ENCODE data around the gene SLC27A6. TPM values are rescaled to one million over a fixed set of nuclear protein-coding genes. Genes with fewer than 3 reads are reported as not detected.

Gene SLC27A6
- total RNA-seq, 1 donor from 2014 or later = 7.4 TPM

- no peaks in the 10 kb centered on the region for H3K36me3 ChIP-seq
- TF ChIP-seq CTCF (IDR thresholded peaks at IDR 0.05) = no peak
- TF ChIP-seq EZH2phosphoT487 (IDR thresholded peaks at IDR 0.05) = no peak
- TF ChIP-seq EZH2 (IDR thresholded peaks at IDR 0.05) = no peak
- H3K9me3 ChIP-seq (ENCODE audit: low read depth) = no peaks in the 10 kb centered on the region
- peaks cover 8% of the 10 kb centered on the region for H3K27me3 Mint-ChIP-seq (ENCODE audit: insufficient read depth, low read depth)
- H4K20me1 ChIP-seq (ENCODE audit: low read depth) = no peaks in the 10 kb centered on the region
- H3K9ac ChIP-seq = no peak overlapping the region
- H2AFZ ChIP-seq (replicated peaks) = peak overlapping the region; percentile 94
- no peaks in the 10 kb centered on the region for H3F3A ChIP-seq (ENCODE audit: low read depth)
- H3K4me2 ChIP-seq = peak overlapping the region; percentile 90
- no peak overlapping the region for H3K27ac ChIP-seq
- H3K4me3 ChIP-seq = peak overlapping the region; percentile 64
- peaks cover 43% of the 10 kb centered on the region for H3K27me3 ChIP-seq
- no peak overlapping the region for H3K27ac Mint-ChIP-seq
- H3K36me3 Mint-ChIP-seq = no peaks in the 10 kb centered on the region
- peak overlapping the region; percentile 77 for H3K4me3 Mint-ChIP-seq
- H3K4me1 Mint-ChIP-seq = peaks cover 3% of the 10 kb centered on the region
- no peak for DNase-seq (ENCODE audit: low spot score)
- peaks cover 10% of the 10 kb centered on the region for H3K9me3 Mint-ChIP-seq
- H3K4me1 ChIP-seq = peaks cover 5% of the 10 kb centered on the region
- H3K79me2 ChIP-seq (ENCODE audit: low read depth) = no peaks in the 10 kb centered on the region
Observed at GRCh38 chr5:128965638-128966302, 482 bp downstream of the SLC27A6 start.

GRCh38 chr5:128966375-128966774, 1.1 kb downstream of the SLC27A6 start:
- peaks cover 43% of the 10 kb centered on the region for H3K27me3 ChIP-seq
- DNase-seq (ENCODE audit: low spot score) = no peak
- H4K20me1 ChIP-seq (ENCODE audit: low read depth) = no peaks in the 10 kb centered on the region
- H3K4me3 ChIP-seq = peak overlapping the region; percentile 64
- H3K79me2 ChIP-seq (ENCODE audit: low read depth) = no peaks in the 10 kb centered on the region
- no peaks in the 10 kb centered on the region for H3F3A ChIP-seq (ENCODE audit: low read depth)
- no peak overlapping the region for H3K4me2 ChIP-seq
- no peak for TF ChIP-seq EZH2phosphoT487 (IDR thresholded peaks at IDR 0.05)
- TF ChIP-seq CTCF (IDR thresholded peaks at IDR 0.05) = peak; percentile 19
- H3K4me3 Mint-ChIP-seq = peak overlapping the region; percentile 77
- no peaks in the 10 kb centered on the region for H3K36me3 Mint-ChIP-seq
- peaks cover 5% of the 10 kb centered on the region for H3K4me1 ChIP-seq
- H3K9me3 Mint-ChIP-seq = peaks cover 5% of the 10 kb centered on the region
- peaks cover 3% of the 10 kb centered on the region for H3K4me1 Mint-ChIP-seq
- no peak overlapping the region for H2AFZ ChIP-seq (replicated peaks)
- no peak overlapping the region for H3K9ac ChIP-seq
- H3K27ac Mint-ChIP-seq = no peak overlapping the region
- no peaks in the 10 kb centered on the region for H3K9me3 ChIP-seq (ENCODE audit: low read depth)
- H3K27me3 Mint-ChIP-seq (ENCODE audit: insufficient read depth, low read depth) = peaks cover 8% of the 10 kb centered on the region
- H3K36me3 ChIP-seq = no peaks in the 10 kb centered on the region
- H3K27ac ChIP-seq = no peak overlapping the region

GRCh38 chr5:128966846-128967245, 1.6 kb downstream of the SLC27A6 start:
- H3K27ac ChIP-seq = no peak overlapping the region
- TF ChIP-seq EZH2 (IDR thresholded peaks at IDR 0.05) (no peak), EZH2phosphoT487 (IDR thresholded peaks at IDR 0.05) (no peak), CTCF (IDR thresholded peaks at IDR 0.05) (no peak)
- H3K9ac ChIP-seq = no peak overlapping the region
- H3K27me3 Mint-ChIP-seq (ENCODE audit: insufficient read depth, low read depth) = peaks cover 8% of the 10 kb centered on the region
- H3K4me1 ChIP-seq = peaks cover 5% of the 10 kb centered on the region
- DNase-seq (ENCODE audit: low spot score) = no peak
- no peaks in the 10 kb centered on the region for H3F3A ChIP-seq (ENCODE audit: low read depth)
- no peak overlapping the region for H3K4me3 Mint-ChIP-seq
- H4K20me1 ChIP-seq (ENCODE audit: low read depth) = no peaks in the 10 kb centered on the region
- peaks cover 5% of the 10 kb centered on the region for H3K9me3 Mint-ChIP-seq
- H3K36me3 ChIP-seq = no peaks in the 10 kb centered on the region
- no peak overlapping the region for H3K27ac Mint-ChIP-seq
- peaks cover 3% of the 10 kb centered on the region for H3K4me1 Mint-ChIP-seq
- no peak overlapping the region for H3K4me2 ChIP-seq
- H3K9me3 ChIP-seq (ENCODE audit: low read depth) = no peaks in the 10 kb centered on the region
- H2AFZ ChIP-seq (replicated peaks) = no peak overlapping the region
- no peak overlapping the region for H3K4me3 ChIP-seq
- no peaks in the 10 kb centered on the region for H3K36me3 Mint-ChIP-seq
- no peaks in the 10 kb centered on the region for H3K79me2 ChIP-seq (ENCODE audit: low read depth)
- H3K27me3 ChIP-seq = peaks cover 43% of the 10 kb centered on the region
